Activated T-helper 1 cell treated with Interleukin-2 at 50 U/mL for 16 hours (primary cell): ENCODE data around the gene COL20A1.
"Not testable (repeated sequence)": the region's sequence is repeated elsewhere in the genome, so short reads cannot be mapped to it uniquely, and the experiment has no call there.

Experiments used
- DNase-seq: peaks from one replicate; pipeline ENCODE4 v3.0.0-alpha.2; 2020; ENCODE audit warnings: low read depth

COL20A1 gene

GRCh38 chr20:63292904-63293303 lies at the start of gene COL20A1:
COL20A1 (plus strand) TSS chr20:63293186; CDS start chr20:63295108, 1,922 bp downstream.
- no peak for DNase-seq

GRCh38 chr20:63243604-63244247 lies 49.3 kb upstream of the COL20A1 start:
- no peak for DNase-seq

GRCh38 chr20:63244468-63244867 lies 48.5 kb upstream of the COL20A1 start:
- DNase-seq, result no peak

GRCh38 chr20:63246490-63247288 lies 46.3 kb upstream of the COL20A1 start:
- DNase-seq, result no peak

GRCh38 chr20:63247671-63248228 lies 45.2 kb upstream of the COL20A1 start:
- DNase-seq, result no peak

- no peak for DNase-seq
Measured at GRCh38 chr20:63248835-63249591, 44.0 kb upstream of the COL20A1 start.

- DNase-seq, result no peak
Measured at GRCh38 chr20:63249891-63250290, 43.1 kb upstream of the COL20A1 start.

- DNase-seq, result not testable (repeated sequence)
Measured at GRCh38 chr20:63251350-63251749, 41.6 kb upstream of the COL20A1 start.

GRCh38 chr20:63252284-63252711 lies 40.7 kb upstream of the COL20A1 start:
- DNase-seq, result no peak

GRCh38 chr20:63253065-63253437 lies 39.9 kb upstream of the COL20A1 start:
- no peak for DNase-seq

- no peak for DNase-seq
Measured at GRCh38 chr20:63253438-63254231, 39.4 kb upstream of the COL20A1 start.

GRCh38 chr20:63254232-63254605 lies 38.8 kb upstream of the COL20A1 start, which contains the start of gene NKAIN4:
NKAIN4 (minus strand) TSS chr20:63254463; CDS start chr20:63254450, 13 bp downstream.
- DNase-seq, result no peak

- no peak for DNase-seq
Measured at GRCh38 chr20:63254606-63255384, 38.2 kb upstream of the COL20A1 start.

GRCh38 chr20:63255931-63256704 lies 36.9 kb upstream of the COL20A1 start:
- DNase-seq, result no peak

- DNase-seq, result no peak
Measured at GRCh38 chr20:63256954-63257353, 36.0 kb upstream of the COL20A1 start.

GRCh38 chr20:63257629-63258028 lies 35.4 kb upstream of the COL20A1 start:
- DNase-seq, result no peak

GRCh38 chr20:63258781-63259180 lies 34.2 kb upstream of the COL20A1 start:
- no peak for DNase-seq

- no peak for DNase-seq
Measured at GRCh38 chr20:63259734-63260460, 33.1 kb upstream of the COL20A1 start.

- no peak for DNase-seq
Measured at GRCh38 chr20:63260521-63260920, 32.5 kb upstream of the COL20A1 start.
